ENCODE measurements around the gene KCNH1.

Gene KCNH1

GRCh38 chr1:210730023-210730422 is 403.9 kb downstream of the KCNH1 start:
- H3K4me3 ChIP-seq (ENCODE audit: low read length) = no peak overlapping the region
- no peak for DNase-seq (ENCODE audit: low read depth)
- TF ChIP-seq CTCF (conservative IDR thresholded peaks at IDR 0.05; ENCODE audit: low read depth, low read length) = no peak

GRCh38 chr1:210728437-210729149 is 405.4 kb downstream of the KCNH1 start:
- H3K4me3 ChIP-seq (ENCODE audit: low read length) = no peak overlapping the region
- DNase-seq (ENCODE audit: low read depth) = no peak
- TF ChIP-seq CTCF (conservative IDR thresholded peaks at IDR 0.05; ENCODE audit: low read depth, low read length) = no peak

GRCh38 chr1:210727709-210728108 is 406.2 kb downstream of the KCNH1 start:
- DNase-seq (ENCODE audit: low read depth) = no peak
- H3K4me3 ChIP-seq (ENCODE audit: low read length) = no peak overlapping the region
- no peak for TF ChIP-seq CTCF (conservative IDR thresholded peaks at IDR 0.05; ENCODE audit: low read depth, low read length)

- H3K4me3 ChIP-seq (ENCODE audit: low read length) = no peak overlapping the region
- no peak for TF ChIP-seq CTCF (conservative IDR thresholded peaks at IDR 0.05; ENCODE audit: low read depth, low read length)
- DNase-seq (ENCODE audit: low read depth) = no peak
These were observed 407.3 kb downstream of the KCNH1 start for GRCh38 chr1:210726621-210727020.

GRCh38 chr1:210724768-210725167 is 409.2 kb downstream of the KCNH1 start:
- no peak for DNase-seq (ENCODE audit: low read depth)
- no peak for TF ChIP-seq CTCF (conservative IDR thresholded peaks at IDR 0.05; ENCODE audit: low read depth, low read length)
- H3K4me3 ChIP-seq (ENCODE audit: low read length) = no peak overlapping the region

GRCh38 chr1:210723646-210724045 is 410.3 kb downstream of the KCNH1 start:
- H3K4me3 ChIP-seq (ENCODE audit: low read length) = no peak overlapping the region
- TF ChIP-seq CTCF (conservative IDR thresholded peaks at IDR 0.05; ENCODE audit: low read depth, low read length) = no peak
- DNase-seq (ENCODE audit: low read depth) = no peak

GRCh38 chr1:210722410-210723081 is 411.4 kb downstream of the KCNH1 start:
- no peak for TF ChIP-seq CTCF (conservative IDR thresholded peaks at IDR 0.05; ENCODE audit: low read depth, low read length)
- H3K4me3 ChIP-seq (ENCODE audit: low read length) = no peak overlapping the region
- DNase-seq (ENCODE audit: low read depth) = no peak

All from retinal pigment epithelial cell (primary cell).